Dermis blood vessel endothelial cell (primary cell): ENCODE data around the gene MAL. TPM values are rescaled to one million over a fixed set of nuclear protein-coding genes. Genes with fewer than 3 reads are reported as not detected.
A peak's percentile ranks its signal among the peaks of the same experiment; 100 is the strongest.

ENCODE experiments used
- DNase-seq: peaks from one replicate; pipeline ENCODE4 v3.0.0; 2010
- total RNA-seq: library from RNA; depleted of rRNA; stranded (reverse); fragments of >200 nt; gene quantifications from 2 replicates; pipeline ENCODE4 v1.2.3, GENCODE V29; 2014

The MAL gene
- total RNA-seq, 1 donor from 2014 or later: 4.8 TPM

GRCh38 chr2:95017071-95017501, 8.4 kb upstream of the MAL start:
- no peak for DNase-seq

GRCh38 chr2:95017836-95018235, 7.7 kb upstream of the MAL start:
- no peak for DNase-seq

GRCh38 chr2:95018301-95018700, 7.2 kb upstream of the MAL start:
- no peak for DNase-seq

- DNase-seq: no peak
These were observed 6.5 kb upstream of the MAL start for GRCh38 chr2:95018861-95019550.

- DNase-seq: no peak
These were observed 5.9 kb upstream of the MAL start for GRCh38 chr2:95019572-95019971.

- DNase-seq: no peak
These were observed 5.1 kb upstream of the MAL start for GRCh38 chr2:95020275-95021022.

GRCh38 chr2:95021023-95021416, 4.5 kb upstream of the MAL start:
- DNase-seq: no peak

GRCh38 chr2:95021847-95022246, 3.7 kb upstream of the MAL start:
- DNase-seq: no peak

GRCh38 chr2:95022309-95023221, 2.9 kb upstream of the MAL start:
- peak; percentile 76 for DNase-seq

GRCh38 chr2:95023222-95023597, 2.3 kb upstream of the MAL start:
- DNase-seq: no peak

- DNase-seq: no peak
These were observed 1.1 kb upstream of the MAL start for GRCh38 chr2:95024371-95024770.

GRCh38 chr2:95024960-95025405, 525 bp upstream of the MAL start:
- no peak for DNase-seq

- no peak for DNase-seq
These were observed 1.2 kb downstream of the MAL start for GRCh38 chr2:95026471-95027368.

GRCh38 chr2:95027369-95027720, 1.8 kb downstream of the MAL start:
- DNase-seq: no peak

- no peak for DNase-seq
These were observed 4.4 kb downstream of the MAL start for GRCh38 chr2:95029898-95030341.

- no peak for DNase-seq
These were observed 5.0 kb downstream of the MAL start for GRCh38 chr2:95030496-95030895.

- no peak for DNase-seq
These were observed 5.7 kb downstream of the MAL start for GRCh38 chr2:95031076-95031725.

- DNase-seq: no peak
These were observed 6.2 kb downstream of the MAL start for GRCh38 chr2:95031726-95032116.

GRCh38 chr2:95032341-95032740, 6.8 kb downstream of the MAL start:
- no peak for DNase-seq

- no peak for DNase-seq
These were observed 7.5 kb downstream of the MAL start for GRCh38 chr2:95032868-95033603.

- no peak for DNase-seq
These were observed 8.7 kb downstream of the MAL start for GRCh38 chr2:95034221-95034620.
